GM23248 (cell line): ENCODE results near the gene TMEM74B. TPM values are rescaled to one million over a fixed set of nuclear protein-coding genes. Genes with fewer than 3 reads are reported as not detected.

Source experiments
- DNase-seq: peaks from one replicate; pipeline ENCODE4 v3.0.0-alpha.2; 2015
- H2AFZ ChIP-seq: fragments of 200-600 bp; sonication (generic); 2 replicates; pipeline ENCODE4 v1.6.1; 2016; ENCODE audit warnings: antibody characterized with exemption
- H3F3A ChIP-seq: fragments of 200-600 bp; sonication (generic); 2 replicates; pipeline ENCODE4 v1.6.1; 2016; ENCODE audit warnings: mild to moderate bottlenecking, antibody characterized with exemption, mixed run types; ENCODE audit not compliant: insufficient read depth
- H3K27ac ChIP-seq: fragments of 200-600 bp; sonication (generic); 2 replicates; pipeline ENCODE4 v1.5.1; 2016; ENCODE audit warnings: mild to moderate bottlenecking
- H3K27me3 ChIP-seq: fragments of 200-600 bp; sonication (generic); replicated peaks from 2 replicates; pipeline ENCODE4 v1.6.1; 2016; ENCODE audit warnings: mild to moderate bottlenecking; ENCODE audit not compliant: insufficient read depth
- H3K36me3 ChIP-seq: fragments of 200-600 bp; sonication (generic); 2 replicates; pipeline ENCODE4 v1.6.1; 2016; ENCODE audit warnings: low read depth, mild to moderate bottlenecking
- H3K4me1 ChIP-seq: fragments of 200-600 bp; sonication (generic); 2 replicates; pipeline ENCODE4 v1.6.1; 2016; ENCODE audit warnings: mild to moderate bottlenecking; ENCODE audit not compliant: insufficient read depth
- H3K4me2 ChIP-seq: fragments of 200-600 bp; sonication (generic); one replicate; pipeline ENCODE4 v1.6.1; 2016; ENCODE audit warnings: mild to moderate bottlenecking; ENCODE audit not compliant: unreplicated experiment
- H3K4me3 ChIP-seq: fragments of 200-600 bp; sonication (generic); 2 replicates; pipeline ENCODE4 v1.5.1; 2016; ENCODE audit warnings: mild to moderate bottlenecking
- H3K79me2 ChIP-seq: fragments of 200-600 bp; sonication (generic); 2 replicates; pipeline ENCODE4 v1.6.1; 2016; ENCODE audit warnings: mild to moderate bottlenecking; ENCODE audit not compliant: insufficient read depth
- H3K9ac ChIP-seq: fragments of 200-600 bp; sonication (generic); 2 replicates; pipeline ENCODE4 v1.6.1; 2016; ENCODE audit warnings: mild to moderate bottlenecking
- H3K9me2 ChIP-seq: fragments of 200-600 bp; sonication (generic); 2 replicates; pipeline ENCODE4 v1.6.1; 2016; ENCODE audit warnings: mixed run types, mild to moderate bottlenecking, moderate library complexity; ENCODE audit not compliant: insufficient read depth
- H3K9me3 ChIP-seq: fragments of 200-600 bp; sonication (generic); one replicate; pipeline ENCODE4 v1.6.1; 2017; ENCODE audit warnings: low read depth
- H4K20me1 ChIP-seq: fragments of 200-600 bp; sonication (generic); 2 replicates; pipeline ENCODE4 v1.6.0; 2016; ENCODE audit not compliant: insufficient read depth
- EZH2 ChIP-seq: fragments of 200-600 bp; sonication (generic); IDR thresholded peaks from 2 replicates; pipeline ENCODE4 v1.6.1; 2018; ENCODE audit warnings: antibody characterized with exemption, mild to moderate bottlenecking; ENCODE audit not compliant: insufficient read depth, poor library complexity, severe bottlenecking
- EZH2phosphoT487 ChIP-seq: fragments of 200-600 bp; sonication (generic); IDR thresholded peaks from 2 replicates; pipeline ENCODE4 v1.6.1; 2018; ENCODE audit warnings: antibody characterized with exemption, moderate library complexity, mild to moderate bottlenecking, low read depth; ENCODE audit not compliant: insufficient read depth
- WGBS, 2 experiments: methylation state at CpG; one replicate each; pipeline ENCODE4 v1.1.6; 2015 to 2017; ENCODE audit warnings: low lambda C conversion rate in 2 of 2, low coverage in 1 of 2; ENCODE audit errors: missing lambda C conversion rate in 2 of 2; 5-methylcytosine and 5-hydroxymethylcytosine counted together
- in situ Hi-C: fragments of 300-500 bp; cut with MboI; formaldehyde crosslinking; loops from 2 replicates; pipeline ENCODE4 v1.15.0; 2020
- polyA plus RNA-seq: library from polyadenylated mRNA; unstranded; fragments of >200 nt; fragmentation: Nextera tagmentation; extraction: Ambion mirVana; gene quantifications from 2 replicates; pipeline ENCODE4 v1.2.1, GENCODE V29; 2016
- total RNA-seq: library from RNA; depleted of rRNA; stranded (reverse); fragments of >200 nt; shearing (Covaris generic); gene quantifications from 2 replicates; pipeline ENCODE4 v1.2.3, GENCODE V29; 2014

Gene TMEM74B
- total and polyA plus RNA-seq, 2 experiments from 2014 or later: 0.18 to 0.43 TPM

DNA sequence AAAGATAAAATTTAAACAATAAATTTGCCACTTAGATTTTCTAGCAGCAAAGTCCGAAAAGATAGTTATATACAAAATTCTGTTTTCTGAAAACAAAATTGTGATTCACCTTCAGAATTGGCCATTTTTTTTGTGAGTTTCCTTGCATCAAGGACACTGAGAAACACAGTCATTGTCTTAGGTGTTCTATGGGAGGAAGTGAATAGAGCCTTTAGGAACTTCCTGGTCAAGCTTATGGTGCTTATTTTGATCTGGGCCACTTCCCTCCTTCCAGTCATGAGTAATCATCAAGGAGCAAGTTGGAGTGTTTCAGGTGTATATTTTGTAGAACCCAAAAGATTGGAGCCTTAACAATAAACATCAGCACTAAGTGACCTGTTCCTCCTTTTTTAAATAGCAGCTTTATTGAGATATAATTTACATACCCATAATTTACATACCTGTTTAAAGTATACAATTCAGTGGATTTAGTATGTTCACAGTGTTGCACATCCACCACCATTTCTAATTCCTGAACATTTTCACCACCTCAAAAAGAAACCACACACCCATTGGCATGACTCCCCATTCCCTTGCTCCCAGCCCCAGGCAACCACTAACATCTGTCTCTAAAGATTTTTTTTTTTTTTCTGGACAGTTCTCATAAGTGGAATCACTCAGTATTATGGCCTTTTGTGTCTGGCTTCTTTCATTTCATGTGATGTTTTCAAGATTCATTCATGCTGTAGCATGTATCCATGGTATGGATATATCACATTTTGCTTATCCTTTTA is 17.6 kb downstream of the TMEM74B start:
- H3K9me2 ChIP-seq: no peaks in the 10 kb centered on the region
- H3K9ac ChIP-seq: no peak overlapping the region
- no peak for DNase-seq
- no peak overlapping the region for H3K4me3 ChIP-seq
- no peaks in the 10 kb centered on the region for H4K20me1 ChIP-seq
- H2AFZ ChIP-seq: no peak overlapping the region
- H3K79me2 ChIP-seq: no peaks in the 10 kb centered on the region
- in situ Hi-C loops: no loop called here
- H3K36me3 ChIP-seq: peaks cover 37% of the 10 kb centered on the region
- no peaks in the 10 kb centered on the region for H3F3A ChIP-seq
- no peaks in the 10 kb centered on the region for H3K27me3 ChIP-seq
- H3K9me3 ChIP-seq: no peaks in the 10 kb centered on the region
- no peak overlapping the region for H3K27ac ChIP-seq
- H3K4me2 ChIP-seq: no peak overlapping the region
- H3K4me1 ChIP-seq: no peaks in the 10 kb centered on the region
- WGBS, 2 experiments: 95% methylated on average over 1 of the region's 1 CpG
- TF ChIP-seq EZH2: no peak
- TF ChIP-seq EZH2phosphoT487: no peak

GRCh38 chr20:1165941-1166340 is 18.8 kb downstream of the TMEM74B start:
- TF ChIP-seq EZH2phosphoT487 (no peak), EZH2 (no peak)
- no peak overlapping the region for H3K27ac ChIP-seq

GRCh38 chr20:1165521-1165920 is 19.3 kb downstream of the TMEM74B start:
- H3K9ac ChIP-seq: no peak overlapping the region
- H3K36me3 ChIP-seq: peaks cover 37% of the 10 kb centered on the region
- H3K4me1 ChIP-seq: no peaks in the 10 kb centered on the region
- WGBS, 2 experiments: 63 to 70% methylated on average over 1 of the region's 1 CpG
- no peaks in the 10 kb centered on the region for H3K27me3 ChIP-seq
- no peak overlapping the region for H3K4me3 ChIP-seq
- no peaks in the 10 kb centered on the region for H3F3A ChIP-seq
- no peaks in the 10 kb centered on the region for H3K79me2 ChIP-seq
- no peaks in the 10 kb centered on the region for H3K9me3 ChIP-seq
- no peak for TF ChIP-seq EZH2
- TF ChIP-seq EZH2phosphoT487: no peak
- in situ Hi-C loops: no loop called here
- no peak overlapping the region for H3K4me2 ChIP-seq
- no peak overlapping the region for H3K27ac ChIP-seq
- DNase-seq: no peak
- H2AFZ ChIP-seq: no peak overlapping the region
- no peaks in the 10 kb centered on the region for H4K20me1 ChIP-seq
- H3K9me2 ChIP-seq: no peaks in the 10 kb centered on the region

More at GRCh38 chr20:1165941-1166340, 18.8 kb downstream of the TMEM74B start:
- H3K9ac ChIP-seq: no peak overlapping the region
- H3K36me3 ChIP-seq: peaks cover 37% of the 10 kb centered on the region
- in situ Hi-C loops: no loop called here
- DNase-seq: no peak
- H3K27me3 ChIP-seq: no peaks in the 10 kb centered on the region
- H2AFZ ChIP-seq: no peak overlapping the region
- no peaks in the 10 kb centered on the region for H4K20me1 ChIP-seq
- 91 to 95% methylated on average over 9 of the region's 9 CpGs for WGBS, 2 experiments
- H3K79me2 ChIP-seq: no peaks in the 10 kb centered on the region
- no peak overlapping the region for H3K4me3 ChIP-seq
- H3F3A ChIP-seq: no peaks in the 10 kb centered on the region
- H3K4me2 ChIP-seq: no peak overlapping the region
- H3K9me2 ChIP-seq: no peaks in the 10 kb centered on the region
- H3K4me1 ChIP-seq: no peaks in the 10 kb centered on the region
- H3K9me3 ChIP-seq: no peaks in the 10 kb centered on the region

- H3K4me2 ChIP-seq: no peak overlapping the region
- H3K79me2 ChIP-seq: no peaks in the 10 kb centered on the region
- TF ChIP-seq EZH2phosphoT487: no peak
- TF ChIP-seq EZH2: no peak
- no peaks in the 10 kb centered on the region for H3F3A ChIP-seq
- H3K4me1 ChIP-seq: no peaks in the 10 kb centered on the region
- no peak overlapping the region for H2AFZ ChIP-seq
- H3K27me3 ChIP-seq: no peaks in the 10 kb centered on the region
- 96 to 98% methylated on average over 7 of the region's 7 CpGs for WGBS, 2 experiments
- no peaks in the 10 kb centered on the region for H3K9me2 ChIP-seq
- in situ Hi-C loops: no loop called here
- no peak overlapping the region for H3K9ac ChIP-seq
- no peaks in the 10 kb centered on the region for H3K9me3 ChIP-seq
- H3K27ac ChIP-seq: no peak overlapping the region
- no peak for DNase-seq
- H3K36me3 ChIP-seq: peaks cover 36% of the 10 kb centered on the region
- H3K4me3 ChIP-seq: no peak overlapping the region
- H4K20me1 ChIP-seq: no peaks in the 10 kb centered on the region
Observed at GRCh38 chr20:1164871-1165270, 19.9 kb downstream of the TMEM74B start.
